ENCODE data around the gene SPATS2. TPM values are rescaled to one million over a fixed set of nuclear protein-coding genes. Genes with fewer than 3 reads are reported as not detected.

The SPATS2 gene
- polyA plus RNA-seq, 1 experiment: 23.1 TPM

GRCh38 chr12:49496417-49497360 is 129.4 kb downstream of the SPATS2 start:
- ChIA-PET CTCF (interaction anchor here (0.7 to 3.2 kb wide), 3 partner anchors 138 to 149 kb away, joined by 3 to 10 read pairs (median 5); no protein-coding TSS in a partner anchor), POLR2A (no interaction called here)
- H3K4me3 ChIP-seq (ENCODE audit: low read depth, low read length): no peak overlapping the region
- H3K27me3 ChIP-seq (ENCODE audit: control insufficient read depth, insufficient read depth, low read length): no peaks in the 10 kb centered on the region
- TF ChIP-seq CTCF (IDR thresholded peaks at IDR 0.05; ENCODE audit: insufficient read depth, low read depth, low read length): no peak
- no peak for DNase-seq (ENCODE audit: low read depth)
- H3K36me3 ChIP-seq (ENCODE audit: control insufficient read depth, insufficient read depth, low read length): no peaks in the 10 kb centered on the region

GRCh38 chr12:49501895-49502294 is 134.6 kb downstream of the SPATS2 start:
- no peak for TF ChIP-seq CTCF (IDR thresholded peaks at IDR 0.05; ENCODE audit: insufficient read depth, low read depth, low read length)
- Histone ChIP-seq H3K4me3 (ENCODE audit: low read depth, low read length) (no peak overlapping the region), H3K27me3 (ENCODE audit: control insufficient read depth, insufficient read depth, low read length) (no peaks in the 10 kb centered on the region), H3K36me3 (ENCODE audit: control insufficient read depth, insufficient read depth, low read length) (peaks cover 1% of the 10 kb centered on the region; the same call in 1 of the 2 replicates)
- CTCF ChIA-PET: interaction anchor here (0.7 to 1.7 kb wide), 3 partner anchors 154 to 170 kb away, joined by 3 to 4 read pairs (median 3); no protein-coding TSS in a partner anchor
- POLR2A ChIA-PET: no interaction called here
- DNase-seq (ENCODE audit: low read depth): no peak

- POLR2A ChIA-PET: no interaction called here
- DNase-seq (ENCODE audit: low read depth): no peak
- Histone ChIP-seq H3K27me3 (ENCODE audit: control insufficient read depth, insufficient read depth, low read length) (no peaks in the 10 kb centered on the region), H3K4me3 (ENCODE audit: low read depth, low read length) (no peak overlapping the region), H3K36me3 (ENCODE audit: control insufficient read depth, insufficient read depth, low read length) (peaks cover 1% of the 10 kb centered on the region; the same call in 1 of the 2 replicates)
- CTCF ChIA-PET: no interaction called here
- TF ChIP-seq CTCF (IDR thresholded peaks at IDR 0.05; ENCODE audit: insufficient read depth, low read depth, low read length): no peak
Observed at GRCh38 chr12:49502590-49502989, 135.3 kb downstream of the SPATS2 start.

GRCh38 chr12:49503674-49504180 is 136.5 kb downstream of the SPATS2 start:
- CTCF ChIA-PET: interaction anchor here (0.6 to 1.6 kb wide), 5 partner anchors 10 to 252 kb away, joined by 3 to 6 read pairs (median 3); no protein-coding TSS in a partner anchor
- H3K4me3 ChIP-seq (ENCODE audit: low read depth, low read length): no peak overlapping the region
- TF ChIP-seq CTCF (IDR thresholded peaks at IDR 0.05; ENCODE audit: insufficient read depth, low read depth, low read length): no peak
- no peak for DNase-seq (ENCODE audit: low read depth)
- POLR2A ChIA-PET: no interaction called here
- peaks cover 1% of the 10 kb centered on the region; the same call in 1 of the 2 replicates for H3K36me3 ChIP-seq (ENCODE audit: control insufficient read depth, insufficient read depth, low read length)
- no peaks in the 10 kb centered on the region for H3K27me3 ChIP-seq (ENCODE audit: control insufficient read depth, insufficient read depth, low read length)

- ChIA-PET POLR2A (no interaction called here), CTCF (interaction anchor here (1.0 to 16.4 kb wide), 7 partner anchors 9 to 174 kb away, joined by 3 to 315 read pairs (median 3); no protein-coding TSS in a partner anchor)
- H3K4me3 ChIP-seq (ENCODE audit: low read depth, low read length): no peak overlapping the region
Observed at GRCh38 chr12:49505672-49506071, 138.4 kb downstream of the SPATS2 start.

More at GRCh38 chr12:49505672-49506071, 138.4 kb downstream of the SPATS2 start:
- TF ChIP-seq CTCF (IDR thresholded peaks at IDR 0.05; ENCODE audit: insufficient read depth, low read depth, low read length): no peak
- Histone ChIP-seq H3K36me3 (ENCODE audit: control insufficient read depth, insufficient read depth, low read length) (peaks cover 1% of the 10 kb centered on the region; the same call in 1 of the 2 replicates), H3K27me3 (ENCODE audit: control insufficient read depth, insufficient read depth, low read length) (no peaks in the 10 kb centered on the region)
- no peak for DNase-seq (ENCODE audit: low read depth)

Data from BJ (cell line).